Calu3 (cell line): ENCODE data around the gene MFNG. TPM values are rescaled to one million over a fixed set of nuclear protein-coding genes. Genes with fewer than 3 reads are reported as not detected.
A peak's percentile ranks its signal among the peaks of the same experiment; 100 is the strongest.

Experiments
- BruUV-seq: library from RNA; stranded (reverse); fragments of 400-500 nt; replicated peaks from 2 replicates; lab custom pipeline; 2021; lab: Mats Ljungman, UMichigan
- CTCF ChIA-PET: fragments of 300-600 bp; sonication (Branson Sonifier 250); formaldehyde crosslinking; loops from one replicate; lab custom pipeline; 2022; ENCODE audit warnings: antibody characterized with exemption; lab: Charles Lee
- DNase-seq: peaks from one replicate; pipeline ENCODE4 v3.0.0; 2022
- H3K27ac Mint-ChIP-seq: one replicate; pipeline ENCODE4 v1.8.0; 2022; ENCODE audit warnings: mixed read lengths; ENCODE audit not compliant: unreplicated experiment
- H3K27me3 Mint-ChIP-seq: one replicate; pipeline ENCODE4 v1.8.0; 2022; ENCODE audit warnings: mixed read lengths; ENCODE audit not compliant: unreplicated experiment
- H3K36me3 Mint-ChIP-seq: one replicate; pipeline ENCODE4 v1.8.0; 2022; ENCODE audit warnings: mild to moderate bottlenecking, moderate library complexity, mixed read lengths; ENCODE audit not compliant: insufficient read depth, unreplicated experiment
- H3K4me1 Mint-ChIP-seq: one replicate; pipeline ENCODE4 v1.8.0; 2022; ENCODE audit warnings: mild to moderate bottlenecking, low read depth, mixed read lengths; ENCODE audit not compliant: unreplicated experiment
- H3K4me3 Mint-ChIP-seq: one replicate; pipeline ENCODE4 v1.8.0; 2022; ENCODE audit warnings: mild to moderate bottlenecking, low read depth, moderate library complexity, mixed read lengths; ENCODE audit not compliant: unreplicated experiment
- H3K9me3 Mint-ChIP-seq: one replicate; pipeline ENCODE4 v1.8.0; 2022; ENCODE audit warnings: low read depth, mixed read lengths; ENCODE audit not compliant: unreplicated experiment
- intact Hi-C: fragments of 100-400 bp; cut with micrococcal nuclease; formaldehyde crosslinking; loops from one replicate; pipeline ENCODE4 v1.10.0; 2022; ENCODE audit not compliant: unreplicated experiment
- total RNA-seq: library from RNA; stranded (reverse); gene quantifications from 2 replicates; pipeline ENCODE4 v1.2.3, GENCODE V29; 2022
- TF ChIP-seq, protein P1 (sequence below): fragments of 200-600 bp; IDR thresholded peaks from one replicate; pipeline ENCODE4 v1.8.0; 2022; ENCODE audit warnings: antibody characterized with exemption; ENCODE audit not compliant: unreplicated experiment

MFNG gene
- total RNA-seq, 1 experiment from 2014 or later: 22.1 TPM

DNA sequence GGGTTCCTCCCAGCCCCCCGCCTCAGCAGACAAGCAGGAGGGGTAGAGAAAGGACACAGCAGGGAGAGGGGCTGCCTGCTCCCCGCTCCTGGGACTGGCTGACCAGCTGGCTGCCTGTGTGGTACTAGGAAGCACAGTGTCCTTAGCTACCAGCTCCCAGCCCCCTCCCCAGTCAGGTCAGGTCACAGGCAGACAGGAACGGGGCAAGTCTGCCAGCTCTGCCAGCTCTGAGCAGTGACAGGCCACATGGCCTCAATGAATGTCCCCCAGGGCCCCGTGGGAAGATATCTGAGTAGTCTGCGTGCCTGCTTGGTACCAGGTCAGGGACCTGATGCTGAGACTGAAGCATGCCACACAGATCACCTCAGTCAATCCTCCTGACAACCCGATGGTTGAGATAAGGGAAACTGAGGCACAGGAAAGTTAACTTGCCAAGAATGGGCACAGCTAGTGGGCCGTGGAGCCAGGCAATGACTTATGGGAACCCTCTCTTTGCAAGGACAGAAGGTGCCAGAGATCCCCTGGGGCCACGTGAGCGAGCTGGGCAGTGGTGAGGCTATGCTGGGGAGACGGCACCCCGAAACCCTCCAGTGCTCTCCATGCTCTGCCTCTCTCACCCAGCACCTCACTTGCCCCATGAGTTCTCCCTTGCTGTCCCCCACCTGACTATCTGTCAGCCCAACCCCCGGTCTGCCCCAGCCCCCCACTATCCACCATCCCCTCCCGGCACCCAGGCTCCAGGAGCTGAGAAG lies 13.8 kb upstream of the MFNG start:
- no peak for DNase-seq
- TF ChIP-seq, protein P1, sequence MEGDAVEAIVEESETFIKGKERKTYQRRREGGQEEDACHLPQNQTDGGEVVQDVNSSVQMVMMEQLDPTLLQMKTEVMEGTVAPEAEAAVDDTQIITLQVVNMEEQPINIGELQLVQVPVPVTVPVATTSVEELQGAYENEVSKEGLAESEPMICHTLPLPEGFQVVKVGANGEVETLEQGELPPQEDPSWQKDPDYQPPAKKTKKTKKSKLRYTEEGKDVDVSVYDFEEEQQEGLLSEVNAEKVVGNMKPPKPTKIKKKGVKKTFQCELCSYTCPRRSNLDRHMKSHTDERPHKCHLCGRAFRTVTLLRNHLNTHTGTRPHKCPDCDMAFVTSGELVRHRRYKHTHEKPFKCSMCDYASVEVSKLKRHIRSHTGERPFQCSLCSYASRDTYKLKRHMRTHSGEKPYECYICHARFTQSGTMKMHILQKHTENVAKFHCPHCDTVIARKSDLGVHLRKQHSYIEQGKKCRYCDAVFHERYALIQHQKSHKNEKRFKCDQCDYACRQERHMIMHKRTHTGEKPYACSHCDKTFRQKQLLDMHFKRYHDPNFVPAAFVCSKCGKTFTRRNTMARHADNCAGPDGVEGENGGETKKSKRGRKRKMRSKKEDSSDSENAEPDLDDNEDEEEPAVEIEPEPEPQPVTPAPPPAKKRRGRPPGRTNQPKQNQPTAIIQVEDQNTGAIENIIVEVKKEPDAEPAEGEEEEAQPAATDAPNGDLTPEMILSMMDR: no peak
- H3K9me3 Mint-ChIP-seq: no peaks in the 10 kb centered on the region
- CTCF ChIA-PET: interaction anchor here (0.6 kb wide), 2 partner anchors 100 to 244 kb away, joined by 3 to 8 read pairs; no protein-coding TSS in a partner anchor
- no peak overlapping the region for H3K4me3 Mint-ChIP-seq
- peaks cover 63% of the 10 kb centered on the region for H3K4me1 Mint-ChIP-seq
- no TSS peak for BruUV-seq
- intact Hi-C loops: no loop called here
- H3K36me3 Mint-ChIP-seq: peaks cover 77% of the 10 kb centered on the region
- H3K27ac Mint-ChIP-seq: peak overlapping the region; percentile 97
- no peaks in the 10 kb centered on the region for H3K27me3 Mint-ChIP-seq

DNA sequence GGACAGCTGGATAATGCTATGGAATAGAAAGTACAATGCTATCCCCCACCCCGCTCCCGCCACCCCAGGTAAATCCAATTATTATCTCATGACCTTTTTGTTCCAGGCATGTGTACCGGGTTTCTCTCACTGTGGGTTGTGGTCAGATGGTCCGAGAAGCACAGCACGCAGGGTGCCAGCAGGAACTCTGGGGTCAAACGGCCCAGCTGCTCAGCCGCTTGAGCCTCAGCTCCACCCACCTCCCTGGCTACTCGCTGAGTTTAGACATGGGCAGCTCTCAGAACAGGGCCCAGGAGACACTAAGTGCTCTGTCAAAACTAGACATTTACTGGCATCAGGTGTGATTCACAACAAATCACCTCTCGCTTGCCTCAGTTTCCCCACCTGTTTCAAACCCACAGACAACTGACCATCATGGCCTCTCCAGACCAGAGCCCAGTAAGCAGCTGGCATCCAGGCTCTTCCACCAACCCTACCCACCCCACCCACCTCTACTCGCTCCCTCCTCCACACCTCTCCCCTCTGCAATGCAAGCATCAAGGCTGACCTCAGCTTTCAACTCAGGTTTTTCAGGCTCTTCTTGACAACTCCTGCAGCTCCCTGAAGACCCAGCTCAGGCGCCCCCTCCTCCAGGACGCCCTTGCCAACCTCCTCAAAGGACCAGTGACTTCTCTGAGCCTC lies 13.0 kb upstream of the MFNG start:
- BruUV-seq: no TSS peak
- Mint-ChIP-seq H3K36me3 (peaks cover 72% of the 10 kb centered on the region), H3K9me3 (no peaks in the 10 kb centered on the region), H3K27ac (no peak overlapping the region), H3K4me3 (no peak overlapping the region), H3K27me3 (no peaks in the 10 kb centered on the region), H3K4me1 (peaks cover 56% of the 10 kb centered on the region)
- TF ChIP-seq, protein P1: no peak
- intact Hi-C loops: no loop called here
- CTCF ChIA-PET: interaction anchor here (1.3 kb wide), 1 partner anchor 26 kb away, joined by 8 read pairs; no protein-coding TSS in a partner anchor
- DNase-seq: no peak

DNA sequence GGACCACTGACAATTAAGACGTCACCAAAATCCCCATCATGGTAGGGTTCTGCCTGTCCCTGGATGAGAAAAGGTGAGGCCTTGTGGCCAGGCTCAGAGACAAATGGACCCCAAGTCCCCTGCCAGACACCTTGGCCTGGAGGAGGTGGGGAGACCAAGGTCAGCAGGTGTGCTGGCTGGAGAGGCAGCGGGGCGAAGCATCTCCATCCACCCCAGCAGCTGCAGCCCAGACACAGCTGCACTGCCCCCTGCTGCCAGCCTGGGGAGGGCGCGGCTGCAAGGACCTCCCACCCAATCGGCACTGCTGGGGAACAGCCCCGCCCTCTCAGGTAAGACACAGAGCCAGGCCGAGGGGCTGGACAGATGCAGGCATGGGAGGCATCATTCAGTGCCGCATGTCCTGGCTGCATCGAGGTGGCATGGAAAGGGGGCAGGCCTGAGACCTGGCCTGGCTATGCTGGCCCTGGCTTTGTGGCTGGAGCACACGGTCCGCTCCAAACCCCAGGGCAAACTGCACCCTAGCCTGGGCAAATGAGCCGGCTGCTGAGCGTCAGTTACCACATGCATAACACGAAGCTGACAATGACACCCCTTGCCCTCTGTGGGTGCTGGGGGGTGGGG lies 12.2 kb upstream of the MFNG start:
- Mint-ChIP-seq H3K27me3 (no peaks in the 10 kb centered on the region), H3K36me3 (peaks cover 69% of the 10 kb centered on the region), H3K4me1 (peaks cover 53% of the 10 kb centered on the region), H3K4me3 (no peak overlapping the region), H3K9me3 (no peaks in the 10 kb centered on the region), H3K27ac (peak overlapping the region; percentile 70)
- DNase-seq: peak; percentile 71
- CTCF ChIA-PET: interaction anchor here (0.6 to 1.3 kb wide), 2 partner anchors 26 to 65 kb away, joined by 4 to 8 read pairs; no protein-coding TSS in a partner anchor
- intact Hi-C loops: no loop called here
- BruUV-seq: no TSS peak
- TF ChIP-seq, protein P1: peak; percentile 57

DNA sequence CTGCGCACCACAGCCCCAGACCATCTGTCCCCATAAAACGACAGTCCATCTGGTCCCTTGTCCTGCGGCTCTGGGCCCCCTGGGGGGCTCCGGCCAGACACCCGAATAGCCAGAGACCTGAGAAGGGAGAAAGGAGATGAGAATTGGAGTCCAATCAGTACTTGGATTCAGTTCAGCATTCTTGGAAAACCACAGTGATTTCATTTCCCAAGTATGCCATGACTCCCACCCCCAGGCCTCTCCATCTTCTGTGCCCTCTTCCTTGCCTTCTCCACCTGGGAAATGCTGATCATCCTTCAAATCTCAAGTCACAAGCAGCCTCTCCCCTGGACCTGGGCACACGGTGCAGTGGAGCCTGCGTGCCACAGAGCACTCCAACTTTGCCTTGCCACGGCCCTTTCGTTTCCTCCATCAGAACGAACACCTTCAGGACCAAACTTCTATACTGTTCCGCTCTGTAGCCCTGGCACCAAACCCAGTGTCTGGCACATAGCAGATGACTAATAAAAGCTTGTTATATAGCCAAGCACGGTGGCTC lies 10.9 kb upstream of the MFNG start:
- Mint-ChIP-seq H3K4me3 (no peak overlapping the region), H3K9me3 (no peaks in the 10 kb centered on the region), H3K27me3 (no peaks in the 10 kb centered on the region), H3K27ac (no peak overlapping the region), H3K36me3 (peaks cover 64% of the 10 kb centered on the region), H3K4me1 (peaks cover 49% of the 10 kb centered on the region)
- CTCF ChIA-PET: interaction anchor here (0.7 kb wide), 2 partner anchors 12 to 16 kb away, joined by 4 to 7 read pairs; no protein-coding TSS in a partner anchor
- TF ChIP-seq, protein P1: no peak
- no TSS peak for BruUV-seq
- no peak for DNase-seq
- intact Hi-C loops: no loop called here
